ENCODE measurements around the gene TMEM69. TPM values are rescaled to one million over a fixed set of nuclear protein-coding genes. Genes with fewer than 3 reads are reported as not detected.
"Not testable (repeated sequence)": the region's sequence is repeated elsewhere in the genome, so short reads cannot be mapped to it uniquely, and the experiment has no call there.

Gene TMEM69
- total RNA-seq, 2 donors from 2014 or later, result 6.8 to 7.2 TPM

DNA sequence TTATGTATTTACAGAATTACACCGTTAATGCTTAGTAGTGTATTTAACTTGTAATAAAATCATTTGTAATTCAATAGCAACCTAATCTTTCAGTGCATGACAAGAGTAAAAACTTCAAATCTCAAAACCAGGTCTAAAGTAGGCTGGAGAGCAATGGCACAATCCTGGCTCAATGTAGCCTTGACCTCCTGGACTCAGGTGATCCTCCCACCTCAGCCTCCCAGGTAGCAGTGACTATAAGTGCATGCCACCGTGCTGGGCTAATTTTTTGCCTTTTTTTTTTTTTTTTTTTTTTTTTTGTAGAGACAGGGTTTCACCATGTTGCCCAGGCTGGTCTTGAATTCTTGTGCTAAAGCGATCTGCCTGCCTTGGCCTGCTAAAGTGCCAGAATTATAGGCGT is 51.2 kb downstream of the TMEM69 start:
- Histone ChIP-seq H3K9me3 (no peaks in the 10 kb centered on the region), H3K4me1 (ENCODE audit: control insufficient read depth in 1 of 2, low read depth in 2 of 2) (no peaks in the 10 kb centered on the region), H3K4me3 (no peak overlapping the region), H3K27ac (no peak overlapping the region), H3K27me3 (replicated peaks; ENCODE audit: insufficient read depth) (no peaks in the 10 kb centered on the region), H3K36me3 (peaks cover 6% of the 10 kb centered on the region)
- no peak for ATAC-seq (ENCODE audit: insufficient number of reproducible peaks, low FRiP score, low read depth)
- TF ChIP-seq, protein P1, sequence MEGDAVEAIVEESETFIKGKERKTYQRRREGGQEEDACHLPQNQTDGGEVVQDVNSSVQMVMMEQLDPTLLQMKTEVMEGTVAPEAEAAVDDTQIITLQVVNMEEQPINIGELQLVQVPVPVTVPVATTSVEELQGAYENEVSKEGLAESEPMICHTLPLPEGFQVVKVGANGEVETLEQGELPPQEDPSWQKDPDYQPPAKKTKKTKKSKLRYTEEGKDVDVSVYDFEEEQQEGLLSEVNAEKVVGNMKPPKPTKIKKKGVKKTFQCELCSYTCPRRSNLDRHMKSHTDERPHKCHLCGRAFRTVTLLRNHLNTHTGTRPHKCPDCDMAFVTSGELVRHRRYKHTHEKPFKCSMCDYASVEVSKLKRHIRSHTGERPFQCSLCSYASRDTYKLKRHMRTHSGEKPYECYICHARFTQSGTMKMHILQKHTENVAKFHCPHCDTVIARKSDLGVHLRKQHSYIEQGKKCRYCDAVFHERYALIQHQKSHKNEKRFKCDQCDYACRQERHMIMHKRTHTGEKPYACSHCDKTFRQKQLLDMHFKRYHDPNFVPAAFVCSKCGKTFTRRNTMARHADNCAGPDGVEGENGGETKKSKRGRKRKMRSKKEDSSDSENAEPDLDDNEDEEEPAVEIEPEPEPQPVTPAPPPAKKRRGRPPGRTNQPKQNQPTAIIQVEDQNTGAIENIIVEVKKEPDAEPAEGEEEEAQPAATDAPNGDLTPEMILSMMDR (IDR thresholded peaks at IDR 0.05), result no peak
- DNase-seq (ENCODE audit: low spot score), result no peak

- ATAC-seq (ENCODE audit: insufficient number of reproducible peaks, low FRiP score, low read depth); H3K9me3 ChIP-seq; H3K36me3 ChIP-seq; H3K4me3 ChIP-seq; DNase-seq (ENCODE audit: low spot score); H3K4me1 ChIP-seq (ENCODE audit: control insufficient read depth in 1 of 2, low read depth in 2 of 2); H3K27me3 ChIP-seq (replicated peaks; ENCODE audit: insufficient read depth); H3K27ac ChIP-seq: not testable (repeated sequence)
Observed at GRCh38 chr1:45739641-45740156, 51.7 kb downstream of the TMEM69 start.

Other genes starting within 250 kb of the TMEM69 start
- 1 to 10 TPM; 3.5 to 7.6 TPM for gene TESK2, start 197.0 kb upstream of the TMEM69 start, total RNA-seq
- gene CCDC163, start 188.1 kb upstream of the TMEM69 start, total RNA-seq, result 1 to 10 TPM; 1.3 to 1.9 TPM
- 1 to 10 TPM; 1.4 to 1.5 TPM for gene MMACHC, start 187.9 kb upstream of the TMEM69 start, total RNA-seq
- gene PRDX1, start 166.3 kb upstream of the TMEM69 start, total RNA-seq, result 100 to 1,000 TPM; 196 to 246 TPM
- 100 to 1,000 TPM in 1 of 2 donors, 10 to 100 TPM in 1; 35.3 to 130 TPM for gene AKR1A1, start 137.4 kb upstream of the TMEM69 start, total RNA-seq
- 10 to 100 TPM; 34.7 to 91.4 TPM for gene NASP, start 104.1 kb upstream of the TMEM69 start, total RNA-seq
- 1 to 10 TPM; 2.2 to 4.0 TPM for gene CCDC17, start 64.1 kb upstream of the TMEM69 start, total RNA-seq
- gene GPBP1L1, start 1.6 kb upstream of the TMEM69 start, total RNA-seq, result 100 to 1,000 TPM; 103 to 120 TPM
- 10 to 100 TPM in 1 of 2 donors, 1 to 10 TPM in 1; 6.9 to 10.2 TPM for gene IPP, start 62.5 kb downstream of the TMEM69 start, total RNA-seq
- 10 to 100 TPM; 33.6 to 61.2 TPM for gene MAST2, start 115.4 kb downstream of the TMEM69 start, total RNA-seq